ENCODE results near the gene SLC66A2. TPM values are rescaled to one million over a fixed set of nuclear protein-coding genes. Genes with fewer than 3 reads are reported as not detected.
"Not testable (repeated sequence)": the region's sequence is repeated elsewhere in the genome, so short reads cannot be mapped to it uniquely, and the experiment has no call there.

SLC66A2 gene
- total RNA-seq, 1 experiment from 2014 or later, result 52.8 TPM

DNA sequence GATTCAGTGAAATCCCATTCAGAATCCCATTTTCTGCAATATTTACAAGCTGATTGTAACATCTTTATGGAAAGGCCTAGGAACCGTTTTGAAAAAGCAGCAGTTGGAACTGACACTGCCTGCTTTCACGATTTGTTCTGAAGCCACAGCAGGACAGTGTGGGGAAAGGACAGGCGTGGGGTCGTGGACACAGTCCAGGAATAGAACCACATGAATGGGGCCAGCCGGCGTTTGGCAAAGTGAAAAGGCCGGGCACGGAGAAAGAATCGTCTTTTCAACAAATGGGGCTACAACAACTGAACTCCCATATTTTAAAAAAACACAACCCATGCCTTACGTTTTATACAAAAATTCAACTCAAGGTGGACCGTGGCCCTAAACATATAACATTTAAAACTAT lies 69.8 kb downstream of the SLC66A2 start:
- ATAC-seq (no peak), DNase-seq (no peak)
- Histone ChIP-seq H3K4me1 (ENCODE audit: insufficient read depth, low read length) (no peaks in the 10 kb centered on the region), H3K4me3 (ENCODE audit: low read length) (no peak overlapping the region), H3K9me2 (replicated peaks; ENCODE audit: low read length) (no peaks in the 10 kb centered on the region), H3K36me3 (ENCODE audit: low read depth, low read length) (no peaks in the 10 kb centered on the region), H3K9ac (ENCODE audit: low read length) (no peak overlapping the region), H3K4me2 (ENCODE audit: low read length) (no peak overlapping the region), H3F3A (ENCODE audit: low read length, unreplicated experiment) (no peaks in the 10 kb centered on the region), H3K27me3 (ENCODE audit: low read length) (peaks cover 10% of the 10 kb centered on the region), H2AFZ (ENCODE audit: low read length) (no peak overlapping the region), H3K79me2 (ENCODE audit: low read length) (no peaks in the 10 kb centered on the region), H3K27ac (ENCODE audit: low read length) (no peak overlapping the region), H4K20me1 (ENCODE audit: low read length) (no peaks in the 10 kb centered on the region), H3K9me3 (ENCODE audit: low read length) (no peaks in the 10 kb centered on the region)
- no peak for TF ChIP-seq EZH2phosphoT487 (IDR thresholded peaks at IDR 0.05; ENCODE audit: borderline replicate concordance, low read length)
- TF ChIP-seq, protein P1, sequence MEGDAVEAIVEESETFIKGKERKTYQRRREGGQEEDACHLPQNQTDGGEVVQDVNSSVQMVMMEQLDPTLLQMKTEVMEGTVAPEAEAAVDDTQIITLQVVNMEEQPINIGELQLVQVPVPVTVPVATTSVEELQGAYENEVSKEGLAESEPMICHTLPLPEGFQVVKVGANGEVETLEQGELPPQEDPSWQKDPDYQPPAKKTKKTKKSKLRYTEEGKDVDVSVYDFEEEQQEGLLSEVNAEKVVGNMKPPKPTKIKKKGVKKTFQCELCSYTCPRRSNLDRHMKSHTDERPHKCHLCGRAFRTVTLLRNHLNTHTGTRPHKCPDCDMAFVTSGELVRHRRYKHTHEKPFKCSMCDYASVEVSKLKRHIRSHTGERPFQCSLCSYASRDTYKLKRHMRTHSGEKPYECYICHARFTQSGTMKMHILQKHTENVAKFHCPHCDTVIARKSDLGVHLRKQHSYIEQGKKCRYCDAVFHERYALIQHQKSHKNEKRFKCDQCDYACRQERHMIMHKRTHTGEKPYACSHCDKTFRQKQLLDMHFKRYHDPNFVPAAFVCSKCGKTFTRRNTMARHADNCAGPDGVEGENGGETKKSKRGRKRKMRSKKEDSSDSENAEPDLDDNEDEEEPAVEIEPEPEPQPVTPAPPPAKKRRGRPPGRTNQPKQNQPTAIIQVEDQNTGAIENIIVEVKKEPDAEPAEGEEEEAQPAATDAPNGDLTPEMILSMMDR (conservative IDR thresholded peaks at IDR 0.05; ENCODE audit: low read depth, low read length), result no peak
- no peak for TF ChIP-seq EZH2 (IDR thresholded peaks at IDR 0.05; ENCODE audit: low read length, unreplicated experiment)
- ChIA-PET CTCF (no interaction called here), POLR2A (ENCODE audit: unreplicated experiment) (no interaction called here)
- intact Hi-C loops (cut with micrococcal nuclease), result no loop called here
- no TSS peak for BruUV-seq (replicated peaks)

DNA sequence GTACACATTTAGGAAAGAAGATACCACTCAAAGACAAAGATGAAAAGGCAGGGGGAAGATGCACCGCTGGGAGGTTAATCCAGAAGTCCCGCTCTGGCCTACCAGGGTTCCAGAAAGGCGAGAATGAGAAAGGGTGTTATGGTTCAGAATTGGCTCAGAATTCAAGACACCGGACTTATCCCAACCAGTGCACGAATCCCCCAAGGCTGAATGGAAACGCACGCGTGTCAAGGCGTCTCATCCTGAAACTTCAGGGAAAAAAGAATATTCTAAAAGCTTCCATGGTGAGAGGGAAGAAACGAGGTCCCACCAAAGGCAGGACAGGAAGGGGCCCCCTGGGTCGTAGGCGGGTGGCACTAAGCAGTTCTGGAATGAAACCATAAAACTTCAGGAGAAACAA lies 71.9 kb downstream of the SLC66A2 start:
- Histone ChIP-seq H3K9me3 (ENCODE audit: low read length) (no peaks in the 10 kb centered on the region), H3K4me2 (ENCODE audit: low read length) (no peak overlapping the region), H3K79me2 (ENCODE audit: low read length) (no peaks in the 10 kb centered on the region), H3K9me2 (replicated peaks; ENCODE audit: low read length) (no peaks in the 10 kb centered on the region), H3K9ac (ENCODE audit: low read length) (no peak overlapping the region), H3F3A (ENCODE audit: low read length, unreplicated experiment) (no peaks in the 10 kb centered on the region), H3K27me3 (ENCODE audit: low read length) (0 out of 2 replicates have a peak, but pooled peaks cover under 1% of the 10 kb centered on the region), H3K27ac (ENCODE audit: low read length) (no peak overlapping the region), H4K20me1 (ENCODE audit: low read length) (no peaks in the 10 kb centered on the region), H3K36me3 (ENCODE audit: low read depth, low read length) (no peaks in the 10 kb centered on the region), H2AFZ (ENCODE audit: low read length) (no peak overlapping the region), H3K4me1 (ENCODE audit: insufficient read depth, low read length) (no peaks in the 10 kb centered on the region), H3K4me3 (ENCODE audit: low read length) (no peak overlapping the region)
- BruUV-seq (replicated peaks), result no TSS peak
- TF ChIP-seq, protein P1 (conservative IDR thresholded peaks at IDR 0.05; ENCODE audit: low read depth, low read length), result no peak
- TF ChIP-seq EZH2 (IDR thresholded peaks at IDR 0.05; ENCODE audit: low read length, unreplicated experiment) (no peak), EZH2phosphoT487 (IDR thresholded peaks at IDR 0.05; ENCODE audit: borderline replicate concordance, low read length) (no peak)
- ChIA-PET CTCF (no interaction called here), POLR2A (ENCODE audit: unreplicated experiment) (no interaction called here)
- DNase-seq, result no peak
- ATAC-seq, result no peak
- intact Hi-C loops (cut with micrococcal nuclease), result no loop called here

DNA sequence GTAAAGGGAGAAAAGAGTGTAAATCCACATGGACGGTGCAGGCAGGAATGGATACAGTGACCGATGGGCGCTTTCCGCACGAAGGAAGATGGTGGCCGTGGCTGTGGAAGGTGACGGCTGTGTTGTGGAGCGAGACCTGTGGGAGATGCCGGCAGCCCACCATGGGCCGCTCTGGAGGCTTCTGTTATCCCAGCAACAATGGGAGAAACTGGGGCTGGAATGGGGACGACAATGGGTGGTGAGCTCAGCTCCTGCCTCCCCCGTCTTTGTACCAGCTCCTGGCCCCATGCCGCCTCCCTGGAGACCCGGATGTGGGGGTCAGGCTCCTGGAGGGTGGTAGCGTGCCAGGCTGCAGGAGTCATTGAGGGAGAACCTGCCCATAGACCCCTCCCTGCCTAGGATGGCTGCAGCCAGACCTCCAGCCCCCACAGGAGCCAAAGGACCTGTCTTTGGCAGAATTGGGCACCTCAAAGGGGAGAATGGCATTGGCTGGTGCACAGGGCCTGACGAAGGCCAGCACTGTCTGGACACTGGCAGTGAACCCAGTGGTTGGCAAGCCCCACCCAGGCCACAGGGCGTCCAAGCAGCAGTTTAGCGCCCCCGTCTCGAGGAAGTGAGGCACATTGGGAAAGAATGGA lies 72.6 kb downstream of the SLC66A2 start:
- ChIA-PET CTCF (no interaction called here), POLR2A (ENCODE audit: unreplicated experiment) (no interaction called here)
- H3K9me3 ChIP-seq (ENCODE audit: low read length), result no peaks in the 10 kb centered on the region
- no peaks in the 10 kb centered on the region for H3F3A ChIP-seq (ENCODE audit: low read length, unreplicated experiment)
- TF ChIP-seq EZH2 (IDR thresholded peaks at IDR 0.05; ENCODE audit: low read length, unreplicated experiment) (no peak), EZH2phosphoT487 (IDR thresholded peaks at IDR 0.05; ENCODE audit: borderline replicate concordance, low read length) (no peak)
- TF ChIP-seq, protein P1 (conservative IDR thresholded peaks at IDR 0.05; ENCODE audit: low read depth, low read length), result no peak
- H3K9ac ChIP-seq (ENCODE audit: low read length), result no peak overlapping the region
- H3K79me2 ChIP-seq (ENCODE audit: low read length), result no peaks in the 10 kb centered on the region
- no peak overlapping the region for H3K4me2 ChIP-seq (ENCODE audit: low read length)
- no peaks in the 10 kb centered on the region for H3K4me1 ChIP-seq (ENCODE audit: insufficient read depth, low read length)
- H3K27ac ChIP-seq (ENCODE audit: low read length), result no peak overlapping the region
- no peak overlapping the region for H2AFZ ChIP-seq (ENCODE audit: low read length)
- ATAC-seq (no peak), DNase-seq (no peak)
- H3K9me2 ChIP-seq (replicated peaks; ENCODE audit: low read length), result no peaks in the 10 kb centered on the region
- no peaks in the 10 kb centered on the region for H4K20me1 ChIP-seq (ENCODE audit: low read length)
- intact Hi-C loops (cut with micrococcal nuclease), result no loop called here
- H3K4me3 ChIP-seq (ENCODE audit: low read length), result no peak overlapping the region
- BruUV-seq (replicated peaks), result no TSS peak
- no peaks in the 10 kb centered on the region for H3K27me3 ChIP-seq (ENCODE audit: low read length)
- H3K36me3 ChIP-seq (ENCODE audit: low read depth, low read length), result no peaks in the 10 kb centered on the region

DNA sequence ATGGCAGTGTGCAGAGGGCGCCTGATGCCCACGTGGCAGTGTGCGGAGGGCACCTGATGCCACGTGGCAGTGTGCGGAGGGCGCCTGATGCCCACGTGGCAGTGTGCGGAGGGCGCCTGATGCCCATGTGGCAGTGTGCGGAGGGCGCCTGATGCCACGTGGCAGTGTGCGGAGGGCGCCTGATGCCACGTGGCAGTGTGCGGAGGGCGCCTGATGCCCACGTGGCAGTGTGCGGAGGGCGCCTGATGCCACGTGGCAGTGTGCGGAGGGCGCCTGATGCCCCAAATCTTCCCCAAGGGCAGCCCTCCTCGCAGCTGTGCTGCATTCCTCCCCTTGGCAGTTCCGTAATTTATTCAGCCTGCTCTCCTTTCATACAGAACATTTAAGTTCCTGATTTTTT lies 73.2 kb downstream of the SLC66A2 start:
- H3K4me1 ChIP-seq (ENCODE audit: insufficient read depth, low read length); H3K79me2 ChIP-seq (ENCODE audit: low read length); H4K20me1 ChIP-seq (ENCODE audit: low read length); H3K9me2 ChIP-seq (replicated peaks; ENCODE audit: low read length); POLR2A ChIA-PET (ENCODE audit: unreplicated experiment); H2AFZ ChIP-seq (ENCODE audit: low read length); intact Hi-C loops (cut with micrococcal nuclease); H3K4me2 ChIP-seq (ENCODE audit: low read length); H3K36me3 ChIP-seq (ENCODE audit: low read depth, low read length); BruUV-seq (replicated peaks); H3K9me3 ChIP-seq (ENCODE audit: low read length); H3K27me3 ChIP-seq (ENCODE audit: low read length); H3K27ac ChIP-seq (ENCODE audit: low read length); DNase-seq; H3F3A ChIP-seq (ENCODE audit: low read length, unreplicated experiment); ATAC-seq; H3K4me3 ChIP-seq (ENCODE audit: low read length); CTCF ChIA-PET; H3K9ac ChIP-seq (ENCODE audit: low read length): not testable (repeated sequence)
